HCT116 (cell line): Measurements from ENCODE around the gene DPYD. TPM values are rescaled to one million over a fixed set of nuclear protein-coding genes. Genes with fewer than 3 reads are reported as not detected.
A peak's percentile ranks its signal among the peaks of the same experiment; 100 is the strongest.

Experiments used
- ATAC-seq: fragments of 200-7000 bp; cut with Tn5 transposase; 2 replicates; pipeline ENCODE4 v1.9.1; 2020; ENCODE audit warnings: mild to moderate bottlenecking, moderate library complexity
- BruUV-seq: library from RNA; stranded (reverse); fragments of 400-500 nt; replicated peaks from 2 replicates; lab custom pipeline; 2021; lab: Mats Ljungman, UMichigan
- CTCF ChIA-PET: fragments of 300-600 bp; sonication (Branson Sonifier 250); formaldehyde crosslinking; loops from one replicate; lab custom pipeline; 2021; ENCODE audit warnings: antibody characterized with exemption; lab: Charles Lee
- POLR2A ChIA-PET: fragments of 300-600, 350-600 bp; sonication (Branson Sonifier 250); formaldehyde crosslinking; loops from one replicate; lab custom pipeline; 2021; ENCODE audit warnings: antibody characterized with exemption; lab: Charles Lee
- RAD21 ChIA-PET, 2 experiments: fragments of 300-600 bp; sonication (Branson Sonifier 250); formaldehyde crosslinking; loops; one replicate each; lab custom pipeline; 2023; ENCODE audit warnings: low total read pairs in 2 of 2; ENCODE audit not compliant: uncharacterized antibody in 2 of 2, unreplicated experiment in 2 of 2, low non-redundant PET in 1 of 2; lab: Charles Lee
- DNase-seq: peaks from one replicate; pipeline ENCODE4 v3.0.0-alpha.2; 2010; ENCODE audit warnings: low read depth, low spot score
- H2AFZ ChIP-seq: fragments of 200-600 bp; shearing (Covaris generic), sonication (generic); 2 replicates; pipeline ENCODE4 v1.6.1; 2017; ENCODE audit warnings: low read depth, mixed run types, mixed read lengths, antibody characterized with exemption, low read length; ENCODE audit not compliant: poor library complexity, severe bottlenecking
- H3K27ac ChIP-seq: 2 replicates; pipeline ENCODE4 v1.5.1; 2012; ENCODE audit warnings: low read depth, low read length
- H3K27me3 ChIP-seq: fragments of 200-600 bp; sonication (generic); 2 replicates; pipeline ENCODE4 v1.6.1; 2016; ENCODE audit warnings: mixed run types, low read length, mixed read lengths; ENCODE audit not compliant: insufficient read depth
- H3K36me3 ChIP-seq, 2 experiments: fragments of 200-500 bp in 1 of 2; fragments of 200-600 bp in 1 of 2; sonication (Bioruptor generic) in 1 of 2; sonication (generic) in 1 of 2; 2 replicates each; pipeline versions ENCODE4 v1.5.1 to v1.6.1; 2014 to 2016; ENCODE audit warnings: low read length in 2 of 2, inconsistent platforms in 1 of 2, mixed read lengths in 1 of 2, mixed run types in 1 of 2; ENCODE audit not compliant: insufficient read depth in 2 of 2, control insufficient read depth in 1 of 2
- H3K4me1 ChIP-seq, 2 experiments: fragments of 200-600 bp in 1 of 2; sonication (generic) in 1 of 2; 2 replicates each; pipeline versions ENCODE4 v1.5.1 to v1.6.1; 2012 to 2017; ENCODE audit warnings: low read length in 2 of 2, inconsistent platforms in 1 of 2, mild to moderate bottlenecking in 1 of 2, mixed read lengths in 1 of 2, mixed run types in 1 of 2, moderate library complexity in 1 of 2; ENCODE audit not compliant: insufficient read depth in 2 of 2, control insufficient read depth in 1 of 2
- H3K4me2 ChIP-seq: fragments of 200-600 bp; sonication (generic); 2 replicates; pipeline ENCODE4 v1.6.1; 2017; ENCODE audit warnings: mixed run types, low read length, mixed read lengths
- H3K4me3 ChIP-seq, 2 experiments: fragments of 200-600 bp in 1 of 2; sonication (generic) in 1 of 2; replicated peaks in 1 of 2; 2 replicates each; pipeline ENCODE4 v1.5.1; 2011 to 2016; ENCODE audit warnings: low read length in 2 of 2, control low read depth in 1 of 2, low read depth in 1 of 2, mild to moderate bottlenecking in 1 of 2, mixed read lengths in 1 of 2, mixed run types in 1 of 2
- H3K79me2 ChIP-seq: fragments of 200-600 bp; sonication (generic); 2 replicates; pipeline ENCODE4 v1.6.1; 2017; ENCODE audit warnings: mild to moderate bottlenecking, mixed run types, low read length, moderate library complexity, mixed read lengths; ENCODE audit not compliant: insufficient read depth
- H3K9ac ChIP-seq: fragments of 200-600 bp; sonication (generic); 2 replicates; pipeline ENCODE4 v1.6.1; 2016; ENCODE audit warnings: low read length, mixed read lengths
- H3K9me2 ChIP-seq: fragments of 200-600 bp; sonication (generic), shearing (Covaris generic); 2 replicates; pipeline ENCODE4 v1.6.1; 2017; ENCODE audit warnings: mixed run types, mild to moderate bottlenecking, moderate library complexity; ENCODE audit not compliant: insufficient read depth
- H3K9me3 ChIP-seq, 2 experiments: fragments of 200-500 bp in 1 of 2; fragments of 200-600 bp in 1 of 2; sonication (Bioruptor generic) in 1 of 2; sonication (generic) in 1 of 2; 2 replicates each; pipeline ENCODE4 v1.6.1; 2014 to 2017; ENCODE audit warnings: low read length in 2 of 2, mixed read lengths in 2 of 2, inconsistent platforms in 1 of 2, low read depth in 1 of 2, mild to moderate bottlenecking in 1 of 2, mixed run types in 1 of 2, moderate library complexity in 1 of 2; ENCODE audit not compliant: control insufficient read depth in 1 of 2, insufficient read depth in 1 of 2
- H4K20me1 ChIP-seq: fragments of 200-600 bp; sonication (generic), shearing (Covaris generic); 2 replicates; pipeline ENCODE4 v1.6.1; 2017; ENCODE audit warnings: mixed run types, mild to moderate bottlenecking, moderate library complexity; ENCODE audit not compliant: insufficient read depth
- CBX3 ChIP-seq: IDR thresholded peaks from 2 replicates; pipeline ENCODE4 v1.6.1; 2012; ENCODE audit warnings: low read depth
- CEBPB ChIP-seq: IDR thresholded peaks from 2 replicates; pipeline ENCODE4 v1.6.1; 2012; ENCODE audit warnings: low read depth
- EZH2phosphoT487 ChIP-seq: fragments of 200-600 bp; IDR thresholded peaks from 2 replicates; pipeline ENCODE4 v1.6.1; 2018; ENCODE audit warnings: antibody characterized with exemption, borderline replicate concordance
- REST ChIP-seq: IDR thresholded peaks from 2 replicates; pipeline ENCODE4 v1.6.1; 2012; ENCODE audit warnings: low read depth
- SIN3A ChIP-seq: IDR thresholded peaks from 2 replicates; pipeline ENCODE4 v1.6.1; 2012; ENCODE audit warnings: low read depth
- SP1 ChIP-seq: IDR thresholded peaks from 2 replicates; pipeline ENCODE4 v1.6.1; 2012; ENCODE audit warnings: low read depth
- ZBTB33 ChIP-seq: IDR thresholded peaks from 2 replicates; pipeline ENCODE4 v1.6.1; 2011; ENCODE audit warnings: mild to moderate bottlenecking, low read length, moderate library complexity; ENCODE audit not compliant: insufficient replicate concordance; ENCODE audit errors: extremely low read depth
- intact Hi-C: fragments of 100-400 bp; cut with micrococcal nuclease; formaldehyde crosslinking; loops from 2 replicates; pipeline ENCODE4 v1.10.0; 2022
- total RNA-seq: library from RNA; stranded (reverse); gene quantifications from one replicate; pipeline ENCODE4 v1.2.1, GENCODE V29; 2021; ENCODE audit not compliant: unreplicated experiment

The DPYD gene
- total RNA-seq, 1 experiment from 2014 or later: 1.7 TPM

- Histone ChIP-seq H3K36me3 (no peaks in the 10 kb centered on the region), H3K9me2 (no peaks in the 10 kb centered on the region), H3K4me2 (peak overlapping the region; percentile 51), H3K4me3 (no peak overlapping the region), H4K20me1 (no peaks in the 10 kb centered on the region), H3K9ac (no peak overlapping the region), H2AFZ (peak overlapping the region; percentile 91), H3K27me3 (no peaks in the 10 kb centered on the region), H3K27ac (peak overlapping the region; percentile 21; the same call in 1 of the 2 replicates), H3K9me3 (no peaks in the 10 kb centered on the region), H3K79me2 (no peaks in the 10 kb centered on the region)
- RAD21 ChIA-PET: no interaction called here
- no TSS peak for BruUV-seq
- intact Hi-C loops: no loop called here
- CTCF ChIA-PET: no interaction called here
- ATAC-seq (peak; percentile 34; the same call in 1 of the 2 replicates), DNase-seq (no peak)
- POLR2A ChIA-PET: no interaction called here
- no peak for TF ChIP-seq REST
- TF ChIP-seq SIN3A: no peak
- no peak for TF ChIP-seq ZBTB33
- no peak for TF ChIP-seq EZH2phosphoT487
- TF ChIP-seq CEBPB: peak; percentile 3; the same call in 1 of the 2 replicates
- no peak for TF ChIP-seq CBX3
- no peak for TF ChIP-seq SP1
- TF ChIP-seq, all 23 proteins: peak for 1
- H3K4me1 ChIP-seq: peaks cover 8 to 14% of the 10 kb centered on the region in 2 experiments
Measured at GRCh38 chr1:97938285-97938642, 17.4 kb upstream of the DPYD start.
